Ectodermal cell (in vitro differentiated cells): ENCODE results near the gene TEKT3.
A peak's percentile ranks its signal among the peaks of the same experiment; 100 is the strongest.

Experiments used
- H3K27ac ChIP-seq: 2 replicates; pipeline ENCODE4 v1.7.0; 2013; ENCODE audit warnings: mild to moderate bottlenecking, low read depth, low read length; ENCODE audit not compliant: insufficient read depth, poor library complexity, severe bottlenecking
- H3K27me3 ChIP-seq: 2 replicates; pipeline ENCODE4 v1.7.0; 2013; ENCODE audit warnings: mild to moderate bottlenecking, low read length; ENCODE audit not compliant: insufficient read depth, control insufficient read depth, poor library complexity, severe bottlenecking
- H3K36me3 ChIP-seq: one replicate; pipeline ENCODE4 v1.7.0; 2013; ENCODE audit warnings: low read length; ENCODE audit not compliant: control insufficient read depth, insufficient read depth
- H3K4me1 ChIP-seq: one replicate; pipeline ENCODE4 v1.7.0; 2013; ENCODE audit warnings: low read length; ENCODE audit not compliant: control insufficient read depth, insufficient read depth
- H3K4me3 ChIP-seq: 2 replicates; pipeline ENCODE4 v1.7.0; 2013; ENCODE audit warnings: low read depth, low read length, control low read depth; ENCODE audit not compliant: insufficient read depth
- H3K9me3 ChIP-seq: 2 replicates; pipeline ENCODE4 v1.7.0; 2013; ENCODE audit warnings: mild to moderate bottlenecking, low read length, moderate library complexity; ENCODE audit not compliant: control insufficient read depth
- WGBS, 2 experiments: methylation state at CpG; one replicate each; pipeline ENCODE4 v1.1.7; 2013; ENCODE audit warnings: missing lambda C conversion rate in 2 of 2; 5-methylcytosine and 5-hydroxymethylcytosine counted together

Gene TEKT3

GRCh38 chr17:15262291-15263205 is 78.8 kb downstream of the TEKT3 start:
- Histone ChIP-seq H3K4me1 (peaks cover 15% of the 10 kb centered on the region), H3K36me3 (no peaks in the 10 kb centered on the region), H3K27ac (no peak overlapping the region), H3K27me3 (peaks cover 80% of the 10 kb centered on the region), H3K4me3 (peak overlapping the region; percentile 57), H3K9me3 (no peaks in the 10 kb centered on the region)
- WGBS, 2 experiments = 1% methylated on average over 60 of the region's 60 CpGs

DNA sequence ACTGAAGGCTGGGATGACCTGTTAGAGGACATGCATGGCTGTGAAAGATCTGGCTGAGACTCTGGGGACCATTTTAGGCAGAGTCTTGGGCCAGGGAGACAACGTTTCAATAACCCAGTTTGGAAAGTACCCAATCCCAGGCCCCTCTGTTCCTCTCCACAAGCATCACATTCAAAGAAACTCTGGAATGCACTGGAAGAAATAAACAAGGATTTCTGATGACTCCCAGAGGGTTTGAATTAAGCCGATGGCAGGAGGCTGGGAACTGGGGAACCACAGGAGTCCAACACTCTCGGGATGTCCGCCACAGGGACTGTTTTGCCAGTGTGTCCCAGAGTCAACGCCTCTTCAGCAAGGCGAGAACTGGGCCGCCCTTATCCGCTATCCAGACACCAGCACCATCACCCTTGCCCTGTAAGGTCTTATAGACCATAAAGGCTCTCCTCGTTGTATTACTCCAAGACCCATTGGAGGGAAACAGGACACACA is 79.6 kb downstream of the TEKT3 start:
- peak overlapping the region; percentile 57 for H3K4me3 ChIP-seq
- peaks cover 84% of the 10 kb centered on the region for H3K27me3 ChIP-seq
- 3 to 6% methylated on average over 9 of the region's 9 CpGs for WGBS, 2 experiments
- peaks cover 15% of the 10 kb centered on the region for H3K4me1 ChIP-seq
- H3K9me3 ChIP-seq = no peaks in the 10 kb centered on the region
- no peaks in the 10 kb centered on the region for H3K36me3 ChIP-seq
- H3K27ac ChIP-seq = no peak overlapping the region

GRCh38 chr17:15261258-15261801 is 80.1 kb downstream of the TEKT3 start:
- WGBS, 2 experiments = 3% methylated on average over 32 of the region's 32 CpGs
- Histone ChIP-seq H3K4me1 (peaks cover 15% of the 10 kb centered on the region), H3K9me3 (no peaks in the 10 kb centered on the region), H3K36me3 (no peaks in the 10 kb centered on the region), H3K27me3 (peaks cover 84% of the 10 kb centered on the region), H3K27ac (no peak overlapping the region), H3K4me3 (peak overlapping the region; percentile 57)

DNA sequence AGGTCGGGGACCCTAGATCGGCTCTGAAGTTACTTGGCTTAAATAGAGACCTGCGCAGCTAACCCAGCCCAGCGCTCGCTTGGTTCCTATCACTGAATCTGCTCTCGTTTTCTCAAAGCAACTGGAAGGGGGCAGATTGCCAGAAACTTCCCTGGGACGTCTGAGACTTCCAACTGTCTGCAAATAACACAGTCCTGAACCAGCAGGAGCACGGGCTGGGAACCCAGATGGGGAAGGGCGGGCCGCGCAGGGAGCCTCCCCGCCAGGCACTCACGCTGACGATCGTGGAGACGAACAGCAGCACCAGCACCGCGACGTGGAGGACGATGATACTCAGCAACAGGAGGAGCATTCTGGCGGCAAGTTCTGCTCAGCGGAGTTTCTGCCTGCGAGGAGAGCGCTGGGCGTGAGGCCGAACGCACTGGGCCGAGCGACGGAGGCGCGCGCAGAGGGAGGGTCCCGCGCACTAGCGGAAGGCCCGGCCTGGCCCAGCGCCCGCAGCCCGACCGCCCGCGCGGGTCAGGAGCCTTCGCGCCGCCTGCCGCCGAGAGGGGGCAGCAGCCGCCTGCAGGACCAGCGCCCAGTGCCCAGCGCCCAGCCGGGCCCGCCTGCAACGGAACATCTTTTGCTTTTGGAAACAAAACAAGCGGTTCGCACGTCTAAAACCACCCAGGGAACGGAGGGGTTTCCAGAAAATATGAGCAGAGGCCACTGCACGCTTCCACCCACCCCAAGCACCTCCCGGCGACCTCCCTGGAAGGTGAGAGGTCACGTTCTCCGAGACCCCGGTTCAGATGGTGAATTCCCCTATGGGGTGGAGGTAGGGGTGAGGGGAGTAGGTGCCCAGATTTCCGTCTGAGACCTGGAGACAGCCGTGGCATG is 80.8 kb downstream of the TEKT3 start:
- Histone ChIP-seq H3K27ac (no peak overlapping the region), H3K9me3 (no peaks in the 10 kb centered on the region), H3K4me3 (peak overlapping the region; percentile 57), H3K36me3 (no peaks in the 10 kb centered on the region), H3K27me3 (peaks cover 82% of the 10 kb centered on the region), H3K4me1 (peaks cover 15% of the 10 kb centered on the region)
- 1% methylated on average over 67 of the region's 67 CpGs for WGBS, 2 experiments

- Histone ChIP-seq H3K27me3 (peaks cover 56% of the 10 kb centered on the region), H3K4me1 (peaks cover 14% of the 10 kb centered on the region), H3K36me3 (no peaks in the 10 kb centered on the region), H3K4me3 (no peak overlapping the region), H3K27ac (no peak overlapping the region), H3K9me3 (no peaks in the 10 kb centered on the region)
- WGBS, 2 experiments = 92 to 95% methylated on average over 5 of the region's 6 CpGs
Measured at GRCh38 chr17:15257796-15258512, 83.4 kb downstream of the TEKT3 start.

DNA sequence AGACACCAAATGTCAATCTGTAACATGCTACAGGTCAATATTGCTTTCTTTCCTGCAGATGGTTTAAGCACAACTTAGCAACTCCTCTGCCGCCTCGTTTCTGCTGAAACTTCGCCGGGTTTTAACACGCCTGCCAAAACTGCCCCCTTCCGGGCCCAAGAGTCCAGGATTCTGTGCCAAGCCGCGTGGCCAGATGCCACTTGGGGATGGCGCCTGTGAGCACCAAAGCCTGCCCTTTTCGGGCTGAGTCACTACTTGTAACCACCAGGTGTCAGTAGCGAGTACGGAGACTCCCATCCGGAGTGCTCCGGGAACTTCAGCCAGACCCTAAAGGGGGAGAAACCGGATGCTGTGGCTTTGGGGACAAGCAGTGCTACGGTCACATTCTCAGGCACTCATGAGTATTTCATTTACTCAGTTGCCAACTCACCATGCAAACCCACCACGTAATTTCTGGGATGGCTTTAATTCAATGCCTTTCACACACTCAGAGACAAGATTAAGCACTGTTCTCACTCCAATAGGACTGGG is 84.1 kb downstream of the TEKT3 start:
- 12 to 18% methylated on average over 17 of the region's 17 CpGs for WGBS, 2 experiments
- Histone ChIP-seq H3K4me3 (no peak overlapping the region), H3K36me3 (no peaks in the 10 kb centered on the region), H3K27me3 (peaks cover 49% of the 10 kb centered on the region), H3K4me1 (peaks cover 8% of the 10 kb centered on the region), H3K27ac (no peak overlapping the region), H3K9me3 (no peaks in the 10 kb centered on the region)

GRCh38 chr17:15256689-15257088 is 84.7 kb downstream of the TEKT3 start:
- peaks cover 6% of the 10 kb centered on the region for H3K4me1 ChIP-seq
- no peaks in the 10 kb centered on the region for H3K9me3 ChIP-seq
- no peaks in the 10 kb centered on the region for H3K36me3 ChIP-seq
- H3K4me3 ChIP-seq = no peak overlapping the region
- H3K27ac ChIP-seq = no peak overlapping the region
- H3K27me3 ChIP-seq = peaks cover 43% of the 10 kb centered on the region
- 94% methylated on average over 6 to 7 of the region's 7 CpGs for WGBS, 2 experiments

- no peak overlapping the region for H3K27ac ChIP-seq
Measured at GRCh38 chr17:15255713-15256454, 85.5 kb downstream of the TEKT3 start.

More at GRCh38 chr17:15255713-15256454, 85.5 kb downstream of the TEKT3 start:
- Histone ChIP-seq H3K36me3 (no peaks in the 10 kb centered on the region), H3K9me3 (no peaks in the 10 kb centered on the region), H3K27me3 (peaks cover 35% of the 10 kb centered on the region), H3K4me1 (no peaks in the 10 kb centered on the region), H3K4me3 (no peak overlapping the region)
- 86 to 96% methylated on average over 10 to 13 of the region's 13 CpGs for WGBS, 2 experiments
